ENCODE results near the gene TFAM. TPM values are rescaled to one million over a fixed set of nuclear protein-coding genes. Genes with fewer than 3 reads are reported as not detected.

Gene TFAM
- total RNA-seq, 2 experiments from 2014 or later, result 62.7 to 94.6 TPM

GRCh38 chr10:58359541-58359940 is 25.7 kb upstream of the TFAM start:
- Histone ChIP-seq H3K36me3 (ENCODE audit: insufficient read depth, low read length) (peaks cover 13% of the 10 kb centered on the region; the same call in 1 of the 2 replicates), H3K27ac (ENCODE audit: low read depth, low read length, poor library complexity, severe bottlenecking) (no peak overlapping the region), H3K9me3 (ENCODE audit: low read length) (no peaks in the 10 kb centered on the region), H2AFZ (ENCODE audit: low read length) (no peak overlapping the region), H3K79me2 (ENCODE audit: insufficient read depth, low read depth, low read length) (peaks cover 5% of the 10 kb centered on the region; the same call in 1 of the 2 replicates), H3K4me1 (ENCODE audit: insufficient read depth, low read length, poor library complexity, severe bottlenecking) (no peaks in the 10 kb centered on the region), H4K20me1 (ENCODE audit: insufficient read depth, low read length) (peaks cover 4% of the 10 kb centered on the region; the same call in 1 of the 2 replicates), H3K9me2 (ENCODE audit: insufficient read depth, low read length) (no peaks in the 10 kb centered on the region), H3K4me2 (ENCODE audit: low read length) (no peak overlapping the region), H3K4me3 (ENCODE audit: low read depth, low read length, poor library complexity, severe bottlenecking) (no peak overlapping the region)
- intact Hi-C loops (cut with micrococcal nuclease; ENCODE audit: unreplicated experiment), result no loop called here
- CTCF ChIA-PET (ENCODE audit: unreplicated experiment), result no interaction called here
- TF ChIP-seq EZH2phosphoT487 (IDR thresholded peaks at IDR 0.05; ENCODE audit: borderline replicate concordance, low read depth, low read length), result no peak
- TF ChIP-seq, protein P1, sequence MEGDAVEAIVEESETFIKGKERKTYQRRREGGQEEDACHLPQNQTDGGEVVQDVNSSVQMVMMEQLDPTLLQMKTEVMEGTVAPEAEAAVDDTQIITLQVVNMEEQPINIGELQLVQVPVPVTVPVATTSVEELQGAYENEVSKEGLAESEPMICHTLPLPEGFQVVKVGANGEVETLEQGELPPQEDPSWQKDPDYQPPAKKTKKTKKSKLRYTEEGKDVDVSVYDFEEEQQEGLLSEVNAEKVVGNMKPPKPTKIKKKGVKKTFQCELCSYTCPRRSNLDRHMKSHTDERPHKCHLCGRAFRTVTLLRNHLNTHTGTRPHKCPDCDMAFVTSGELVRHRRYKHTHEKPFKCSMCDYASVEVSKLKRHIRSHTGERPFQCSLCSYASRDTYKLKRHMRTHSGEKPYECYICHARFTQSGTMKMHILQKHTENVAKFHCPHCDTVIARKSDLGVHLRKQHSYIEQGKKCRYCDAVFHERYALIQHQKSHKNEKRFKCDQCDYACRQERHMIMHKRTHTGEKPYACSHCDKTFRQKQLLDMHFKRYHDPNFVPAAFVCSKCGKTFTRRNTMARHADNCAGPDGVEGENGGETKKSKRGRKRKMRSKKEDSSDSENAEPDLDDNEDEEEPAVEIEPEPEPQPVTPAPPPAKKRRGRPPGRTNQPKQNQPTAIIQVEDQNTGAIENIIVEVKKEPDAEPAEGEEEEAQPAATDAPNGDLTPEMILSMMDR (conservative IDR thresholded peaks at IDR 0.05; ENCODE audit: low read length), result no peak
- POLR2A ChIA-PET, result interaction anchor here (0.6 to 2.3 kb wide), 3 partner anchors 9 to 26 kb away, joined by 5 to 11 read pairs (median 6); partner anchors contain the start of gene TFAM
- BruUV-seq (replicated peaks), result no TSS peak
- no peak for DNase-seq (ENCODE audit: low spot score)

DNA sequence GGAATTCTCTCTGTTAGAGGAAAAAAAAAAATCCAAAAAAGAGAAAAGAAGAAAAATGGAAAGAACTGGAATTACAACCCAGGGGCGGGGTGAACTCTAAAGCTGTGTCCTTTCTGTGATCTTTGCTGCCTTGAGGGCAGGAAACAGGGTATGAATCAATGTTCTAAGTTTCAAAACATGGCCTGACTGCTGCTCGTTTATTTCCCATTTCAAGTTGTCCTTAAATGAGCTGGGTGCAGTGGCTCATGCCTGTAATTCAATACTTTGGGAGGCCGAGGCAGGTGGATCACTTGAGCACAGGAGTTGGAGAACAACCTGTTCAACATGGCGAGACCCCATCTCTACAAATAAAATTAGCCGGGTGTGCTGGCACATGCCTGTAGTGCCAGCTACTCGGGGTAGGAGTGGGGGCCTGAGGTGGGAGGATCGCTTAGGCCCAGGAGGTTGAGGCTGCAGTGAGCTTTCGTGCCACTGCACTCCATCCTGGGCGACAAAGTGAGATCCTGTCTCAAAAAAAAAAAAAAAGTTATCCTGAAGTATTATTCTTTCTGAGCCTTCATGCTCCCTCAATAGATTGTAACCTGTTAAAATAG is 24.7 kb upstream of the TFAM start:
- intact Hi-C loops (cut with micrococcal nuclease; ENCODE audit: unreplicated experiment), result no loop called here
- peaks cover 13% of the 10 kb centered on the region; the same call in 1 of the 2 replicates for H3K36me3 ChIP-seq (ENCODE audit: insufficient read depth, low read length)
- no peaks in the 10 kb centered on the region for H3K9me3 ChIP-seq (ENCODE audit: low read length)
- H3K4me3 ChIP-seq (ENCODE audit: low read depth, low read length, poor library complexity, severe bottlenecking), result no peak overlapping the region
- no peak overlapping the region for H3K27ac ChIP-seq (ENCODE audit: low read depth, low read length, poor library complexity, severe bottlenecking)
- H2AFZ ChIP-seq (ENCODE audit: low read length), result no peak overlapping the region
- no peak for DNase-seq (ENCODE audit: low spot score)
- H3K79me2 ChIP-seq (ENCODE audit: insufficient read depth, low read depth, low read length), result peaks cover 5% of the 10 kb centered on the region; the same call in 1 of the 2 replicates
- no peak overlapping the region for H3K4me2 ChIP-seq (ENCODE audit: low read length)
- peaks cover 4% of the 10 kb centered on the region; the same call in 1 of the 2 replicates for H4K20me1 ChIP-seq (ENCODE audit: insufficient read depth, low read length)
- CTCF ChIA-PET (ENCODE audit: unreplicated experiment), result no interaction called here
- H3K9me2 ChIP-seq (ENCODE audit: insufficient read depth, low read length), result no peaks in the 10 kb centered on the region
- no TSS peak for BruUV-seq (replicated peaks)
- TF ChIP-seq EZH2phosphoT487 (IDR thresholded peaks at IDR 0.05; ENCODE audit: borderline replicate concordance, low read depth, low read length), result no peak
- TF ChIP-seq, protein P1 (conservative IDR thresholded peaks at IDR 0.05; ENCODE audit: low read length), result no peak
- POLR2A ChIA-PET, result interaction anchor here (0.6 to 2.3 kb wide), 5 partner anchors 10 to 29 kb away, joined by 3 to 11 read pairs (median 4); partner anchors contain the start of gene TFAM
- H3K4me1 ChIP-seq (ENCODE audit: insufficient read depth, low read length, poor library complexity, severe bottlenecking), result no peaks in the 10 kb centered on the region

GRCh38 chr10:58361353-58361752 is 23.9 kb upstream of the TFAM start:
- ChIA-PET POLR2A (interaction anchor here (0.6 kb wide), 1 partner anchor 13 kb away, joined by 3 read pairs; no protein-coding TSS in a partner anchor), CTCF (ENCODE audit: unreplicated experiment) (no interaction called here)
- H3K79me2 ChIP-seq (ENCODE audit: insufficient read depth, low read depth, low read length), result no peaks in the 10 kb centered on the region; the same call in 1 of the 2 replicates
- no peaks in the 10 kb centered on the region for H3K9me3 ChIP-seq (ENCODE audit: low read length)
- H3K36me3 ChIP-seq (ENCODE audit: insufficient read depth, low read length), result peaks cover 13% of the 10 kb centered on the region; the same call in 1 of the 2 replicates
- DNase-seq (ENCODE audit: low spot score), result no peak
- H3K4me2 ChIP-seq (ENCODE audit: low read length), result no peak overlapping the region
- intact Hi-C loops (cut with micrococcal nuclease; ENCODE audit: unreplicated experiment), result no loop called here
- TF ChIP-seq EZH2phosphoT487 (IDR thresholded peaks at IDR 0.05; ENCODE audit: borderline replicate concordance, low read depth, low read length), result no peak
- TF ChIP-seq, protein P1 (conservative IDR thresholded peaks at IDR 0.05; ENCODE audit: low read length), result no peak
- H3K4me3 ChIP-seq (ENCODE audit: low read depth, low read length, poor library complexity, severe bottlenecking), result no peak overlapping the region
- H3K9me2 ChIP-seq (ENCODE audit: insufficient read depth, low read length), result no peaks in the 10 kb centered on the region
- H2AFZ ChIP-seq (ENCODE audit: low read length), result no peak overlapping the region
- H3K4me1 ChIP-seq (ENCODE audit: insufficient read depth, low read length, poor library complexity, severe bottlenecking), result no peaks in the 10 kb centered on the region
- H3K27ac ChIP-seq (ENCODE audit: low read depth, low read length, poor library complexity, severe bottlenecking), result no peak overlapping the region
- BruUV-seq (replicated peaks), result no TSS peak
- H4K20me1 ChIP-seq (ENCODE audit: insufficient read depth, low read length), result peaks cover 4% of the 10 kb centered on the region; the same call in 1 of the 2 replicates

Data from OCI-LY7 (cell line).